NCI-H1417 (cell line): ENCODE measurements around the gene VARS2.
A peak's percentile ranks its signal among the peaks of the same experiment; 100 is the strongest.
"Not testable (repeated sequence)": the region's sequence is repeated elsewhere in the genome, so short reads cannot be mapped to it uniquely, and the experiment has no call there.

Experiments
- DNase-seq, 3 experiments: peaks; one replicate each; lab custom pipeline; 2025; lab: John Stamatoyannopoulos, UW

Gene VARS2

DNA sequence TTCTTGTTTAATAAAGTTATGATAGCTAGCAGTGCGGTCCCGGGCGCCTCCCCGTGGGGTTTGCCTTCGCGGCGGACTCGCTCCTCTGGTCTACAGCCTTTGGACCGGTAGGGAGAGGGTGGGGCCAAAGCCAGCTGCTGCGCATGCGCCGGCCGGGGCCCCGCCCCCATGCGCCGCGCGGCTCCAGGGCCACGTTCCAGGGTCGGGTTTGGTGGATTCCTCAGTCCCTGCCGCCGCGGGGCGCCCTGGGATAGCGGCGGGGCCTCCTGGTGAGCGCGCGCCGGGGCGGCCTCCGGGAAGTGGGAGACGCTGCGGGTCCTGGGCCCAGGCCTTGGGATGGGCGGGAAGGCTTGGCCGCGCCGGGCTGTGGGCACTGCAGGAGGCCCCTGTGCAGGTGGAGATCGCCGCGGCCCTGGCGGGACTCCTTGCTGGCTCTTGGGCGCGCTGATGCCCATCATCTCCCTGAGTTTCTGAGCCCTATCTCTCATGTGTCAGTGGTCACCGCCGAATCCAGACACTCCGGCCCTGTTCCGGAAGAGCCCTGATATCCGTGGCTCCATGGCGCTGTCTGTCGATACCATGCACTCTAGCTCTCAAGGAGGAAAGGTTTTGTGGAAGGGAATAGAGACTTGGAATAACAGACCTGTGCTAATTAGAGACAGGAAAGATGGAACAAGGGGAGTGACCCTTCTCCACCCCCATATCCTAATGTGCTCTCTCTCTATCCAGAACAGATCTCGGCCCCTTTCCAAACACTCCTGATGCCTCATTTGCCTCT is at the start of gene VARS2:
Gene VARS2, plus strand, starts transcription at position 163 of the 778 bp plus-strand sequence. Its CDS starts 599 bp downstream, at position 762.
- DNase-seq, result peak; percentile 84 to 91 (median 88)

DNA sequence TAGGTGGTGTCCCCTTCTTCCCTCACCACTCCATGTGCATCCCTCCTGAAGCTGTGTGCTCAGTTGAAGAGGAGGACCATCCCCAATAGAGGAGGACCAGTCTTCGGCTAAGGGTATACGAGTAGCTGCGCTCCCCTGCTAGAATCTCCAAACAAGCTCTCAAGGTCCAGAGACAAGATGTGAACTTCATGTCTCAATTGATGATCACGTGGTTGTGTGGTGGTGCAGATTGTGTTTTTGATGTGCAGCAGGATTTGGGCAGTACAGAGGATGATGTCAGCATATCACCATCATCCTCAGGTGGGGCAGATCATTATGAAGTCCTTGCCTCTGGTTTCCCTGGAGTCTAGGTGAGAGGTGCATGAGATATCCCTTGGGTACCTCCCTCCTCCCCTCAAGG is 49.7 kb upstream of the VARS2 start:
- DNase-seq, result no peak

DNA sequence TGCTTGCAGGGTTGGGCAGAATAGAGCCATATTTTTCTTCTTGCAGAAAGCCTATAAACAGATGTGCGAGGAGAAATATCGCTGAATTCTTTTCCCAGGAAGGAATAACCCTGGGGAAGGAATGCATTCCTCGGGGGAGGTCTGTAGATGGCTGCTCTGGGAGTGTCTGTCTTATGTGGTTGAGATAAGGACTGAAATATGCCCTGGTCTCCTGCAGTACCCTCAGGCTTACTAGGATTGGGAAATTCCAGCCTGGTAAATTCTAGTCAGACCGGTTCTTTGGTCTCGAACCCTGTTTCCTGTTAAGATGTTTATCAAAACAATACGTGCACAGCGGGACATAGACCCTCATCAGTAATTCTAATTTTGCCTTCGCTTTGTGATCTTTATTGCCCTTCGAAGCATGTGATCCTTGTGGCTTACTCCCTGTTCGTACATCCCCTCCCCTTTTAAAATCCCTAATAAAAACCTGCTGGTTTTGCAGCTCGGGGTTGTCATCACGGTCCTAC is 44.7 kb upstream of the VARS2 start:
- peak in 1 of 3 experiments; percentile 16 for DNase-seq

DNA sequence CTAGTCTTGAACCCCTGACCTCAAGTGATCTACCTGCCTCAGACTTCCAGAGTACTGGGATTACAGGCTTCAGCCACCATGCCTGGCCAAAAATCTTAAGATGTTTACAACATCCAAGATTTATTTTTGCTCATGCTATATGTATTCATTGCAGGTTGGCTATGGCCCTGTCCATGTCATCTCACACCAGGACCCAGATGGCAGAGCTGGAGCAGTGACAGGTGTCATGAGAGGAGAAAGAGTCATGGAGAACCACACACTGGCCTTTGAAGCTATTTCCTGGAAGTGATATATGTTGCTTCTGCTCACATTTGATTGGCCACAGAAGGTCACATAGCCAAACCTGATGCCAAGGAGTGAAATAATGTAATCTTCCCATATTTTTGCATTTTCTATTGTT is 43.5 kb upstream of the VARS2 start:
- DNase-seq, result no peak

DNA sequence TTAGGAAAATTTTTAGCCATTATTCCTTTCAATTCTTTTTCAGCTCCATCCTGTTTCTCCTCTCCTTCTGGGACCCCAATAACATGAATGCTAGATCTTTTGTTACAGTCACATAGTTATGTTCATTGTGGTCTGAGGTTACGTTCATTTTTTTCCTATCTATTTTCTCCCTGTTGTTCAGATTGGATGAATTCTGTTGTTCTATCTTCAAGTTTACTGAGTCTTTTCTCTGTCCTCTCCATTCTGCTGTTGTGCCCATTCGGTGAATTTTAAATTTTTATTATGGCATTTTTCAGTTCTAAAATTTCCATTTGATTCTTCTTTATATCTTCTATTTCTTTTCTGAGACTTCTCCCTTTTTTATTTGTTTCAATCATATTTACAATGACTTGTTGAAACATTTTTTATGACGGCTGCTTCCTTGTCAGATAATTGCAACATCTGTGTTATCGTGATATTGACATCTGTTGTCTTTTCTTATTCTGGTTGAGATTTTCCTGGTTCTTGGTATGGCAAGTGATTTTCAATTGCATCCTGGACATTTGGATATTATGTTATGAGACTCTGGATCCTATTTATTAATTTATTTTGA is 42.4 kb upstream of the VARS2 start:
- no peak for DNase-seq

DNA sequence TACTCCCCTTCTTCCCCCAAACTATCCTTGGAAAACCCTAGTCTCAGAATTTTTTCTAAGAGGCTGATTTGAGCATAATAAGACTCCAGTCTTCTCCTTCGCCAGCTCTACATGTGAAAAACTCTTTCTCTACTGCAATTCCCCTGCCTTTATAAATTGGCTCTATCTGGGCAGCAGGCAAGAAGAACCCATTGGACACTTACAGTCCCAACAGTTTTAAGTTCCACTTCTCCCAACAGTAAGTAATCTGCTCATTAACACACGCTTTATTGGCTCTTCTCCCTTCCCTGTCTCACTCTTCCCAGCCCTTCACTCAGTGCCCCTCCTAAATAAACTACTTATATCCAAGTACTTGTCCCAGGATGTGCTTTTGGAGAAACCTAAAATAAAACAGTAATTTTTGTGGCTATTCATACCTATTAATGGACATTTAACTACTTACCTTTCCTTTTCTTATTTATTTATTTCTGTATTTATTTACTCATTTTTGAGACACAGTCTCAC is 40.8 kb upstream of the VARS2 start:
- DNase-seq, result no peak

DNA sequence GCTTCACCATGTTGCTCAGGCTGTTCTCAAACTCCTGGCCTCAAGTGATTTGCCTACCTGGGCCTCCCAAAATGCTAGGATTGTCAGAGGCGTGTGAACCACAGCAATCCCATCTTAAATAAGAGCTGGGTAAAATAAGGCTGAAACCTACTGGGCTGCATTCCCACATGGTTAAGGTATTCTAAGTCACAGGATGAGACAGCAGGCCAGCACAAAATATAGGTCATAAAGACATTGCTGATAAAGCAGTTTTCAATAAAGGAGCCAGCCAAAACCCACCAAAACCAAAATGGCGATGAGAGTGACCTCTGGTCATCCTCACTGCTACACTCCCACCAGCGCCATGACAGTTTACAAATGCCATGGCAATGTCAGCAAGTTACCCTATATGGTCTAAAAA is 40.2 kb upstream of the VARS2 start:
- DNase-seq, result not testable (repeated sequence)

DNA sequence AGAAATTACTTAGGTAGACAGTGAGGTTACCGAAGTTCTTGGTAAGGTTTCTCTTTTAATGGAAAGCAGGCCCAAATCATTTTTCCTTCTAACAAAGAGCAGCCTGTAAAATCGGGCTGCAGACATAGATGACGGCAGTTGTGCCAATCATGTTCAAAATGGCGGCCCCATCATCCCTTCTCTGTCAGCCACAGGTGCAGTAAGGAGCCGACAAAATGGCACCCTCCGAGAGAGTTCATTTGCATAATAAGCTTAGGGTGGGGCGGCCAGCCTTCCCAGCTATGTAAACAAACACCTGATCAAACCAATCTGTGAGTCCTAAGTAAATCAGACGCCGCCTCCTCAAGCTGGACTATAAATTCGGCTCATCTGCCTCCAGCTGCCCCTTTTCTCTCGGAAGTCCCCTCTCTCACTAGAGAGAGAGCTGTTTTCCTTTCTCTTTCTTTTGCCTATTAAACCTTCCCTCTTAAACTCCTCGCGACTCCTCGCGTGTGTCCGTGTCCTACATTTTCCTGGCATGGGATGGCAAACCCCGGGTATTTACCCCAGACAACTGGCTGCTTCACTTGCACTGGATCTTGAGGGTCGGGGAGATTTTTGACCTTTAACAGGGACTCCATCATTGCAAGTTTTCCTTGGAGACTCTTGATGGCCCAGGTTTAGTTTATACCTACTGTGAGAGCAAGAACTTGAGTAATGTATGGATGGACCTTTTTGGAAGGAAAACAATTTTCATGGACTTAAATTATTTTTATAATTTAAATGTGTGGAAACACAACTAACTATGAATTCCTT is 38.6 kb upstream of the VARS2 start:
- DNase-seq, result peak; percentile 11 to 56 (median 31)

DNA sequence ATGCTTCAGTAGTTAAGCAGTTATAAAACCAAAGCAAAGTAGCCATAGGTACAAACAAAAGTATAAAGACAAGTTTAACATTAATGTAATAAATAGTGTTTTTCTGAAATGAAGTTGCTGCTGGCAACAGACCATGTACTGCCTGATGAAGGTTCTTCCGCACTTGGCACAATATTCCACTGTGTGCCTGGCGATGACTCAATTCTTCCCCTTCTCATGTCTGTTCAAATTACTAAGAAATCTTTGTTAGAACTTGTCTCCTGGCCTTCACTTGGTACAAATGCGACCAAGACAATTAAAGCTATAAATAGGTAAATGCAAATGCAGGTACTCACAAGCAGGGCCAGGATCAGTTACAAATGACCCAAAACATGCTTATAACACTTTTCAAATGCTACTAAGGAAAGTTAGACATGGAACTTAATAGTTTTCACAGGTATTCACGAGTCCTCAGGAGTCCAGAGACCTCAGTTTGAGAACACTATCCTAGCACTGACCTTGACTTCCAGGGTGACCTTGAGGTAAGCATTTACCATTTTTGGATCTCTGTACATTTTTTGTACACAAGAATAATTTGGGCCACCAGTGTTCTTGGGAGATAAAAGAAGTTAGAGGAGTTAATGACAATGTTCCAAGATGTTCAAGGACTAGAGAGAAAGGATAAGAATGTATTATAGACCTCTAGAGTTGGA is 37.9 kb upstream of the VARS2 start:
- DNase-seq, result no peak

DNA sequence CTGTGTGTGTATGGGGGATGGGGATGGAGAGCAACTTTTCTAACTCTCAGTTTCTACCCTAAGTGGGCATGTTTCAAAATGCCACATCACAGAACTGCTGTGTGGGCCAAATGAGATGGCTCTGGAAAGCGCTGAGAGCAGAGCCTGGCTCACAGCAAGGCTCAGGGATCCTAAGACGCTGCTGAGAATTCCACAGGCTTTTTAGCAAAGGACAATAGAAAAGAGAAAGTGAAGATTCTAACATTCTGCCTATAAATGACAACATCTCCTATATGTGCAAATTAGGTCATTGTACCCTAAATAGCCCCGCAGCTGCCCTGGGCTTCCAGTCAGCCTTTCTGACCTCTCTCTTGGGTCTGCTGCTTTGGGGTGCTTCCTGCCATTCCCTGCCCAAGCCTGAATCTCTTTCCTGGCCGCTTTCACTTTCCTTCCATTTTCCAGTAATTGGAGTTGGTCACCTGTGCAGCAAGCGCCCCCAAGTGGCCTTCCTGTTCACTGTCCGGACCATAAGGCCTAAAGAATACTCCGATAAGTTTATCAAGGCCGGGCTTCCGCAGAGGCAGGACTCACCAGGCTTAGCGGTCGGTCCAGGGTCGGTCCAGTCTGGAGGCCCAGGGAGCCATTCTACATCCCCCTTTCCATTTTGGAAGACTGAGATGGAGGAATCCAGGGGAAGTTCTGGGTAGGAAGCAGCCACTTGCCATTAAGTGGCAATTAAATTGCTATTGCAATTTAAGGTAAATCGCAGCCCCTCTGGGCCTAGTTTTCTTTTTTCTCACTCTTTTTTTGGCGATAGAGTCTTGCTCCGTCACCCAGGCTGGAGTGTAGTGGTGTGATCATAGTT is 36.4 kb upstream of the VARS2 start:
- DNase-seq, result peak; percentile 71 to 90 (median 77)

DNA sequence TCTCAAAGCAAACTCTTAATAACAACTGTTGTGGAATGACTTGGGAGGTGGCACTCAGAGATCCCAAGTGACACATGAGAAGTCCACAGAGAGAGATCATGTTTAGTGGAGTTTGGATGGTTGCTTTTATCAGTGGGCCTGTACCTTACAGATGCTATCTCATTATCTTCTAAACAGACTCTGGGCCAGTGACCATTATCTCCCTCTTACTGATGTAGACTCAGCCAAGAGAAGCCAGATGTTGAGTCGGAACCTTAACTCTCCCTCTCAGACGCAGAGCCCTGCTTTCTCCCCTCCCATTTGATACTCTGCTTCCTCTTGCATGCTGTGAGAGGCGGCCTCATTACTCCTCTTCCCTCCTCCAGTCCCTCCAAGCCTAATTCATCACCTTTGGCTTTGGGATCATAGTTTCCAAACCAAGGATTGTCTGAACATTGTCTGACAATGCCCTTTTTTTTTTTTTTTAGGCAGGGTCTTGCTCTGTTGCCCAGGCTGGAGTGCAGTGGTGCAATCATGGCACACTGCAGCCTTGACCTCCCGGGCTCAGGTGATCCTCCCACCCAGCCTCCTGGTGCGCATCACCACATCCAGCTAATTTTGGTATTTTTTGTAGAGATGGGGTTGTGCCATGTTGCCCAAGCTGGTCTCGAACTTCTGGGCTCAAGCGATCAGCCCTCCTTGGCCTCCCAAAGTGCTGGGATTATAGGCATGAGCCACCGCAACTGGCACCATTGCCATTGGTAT is 34.2 kb upstream of the VARS2 start:
- DNase-seq, result no peak

DNA sequence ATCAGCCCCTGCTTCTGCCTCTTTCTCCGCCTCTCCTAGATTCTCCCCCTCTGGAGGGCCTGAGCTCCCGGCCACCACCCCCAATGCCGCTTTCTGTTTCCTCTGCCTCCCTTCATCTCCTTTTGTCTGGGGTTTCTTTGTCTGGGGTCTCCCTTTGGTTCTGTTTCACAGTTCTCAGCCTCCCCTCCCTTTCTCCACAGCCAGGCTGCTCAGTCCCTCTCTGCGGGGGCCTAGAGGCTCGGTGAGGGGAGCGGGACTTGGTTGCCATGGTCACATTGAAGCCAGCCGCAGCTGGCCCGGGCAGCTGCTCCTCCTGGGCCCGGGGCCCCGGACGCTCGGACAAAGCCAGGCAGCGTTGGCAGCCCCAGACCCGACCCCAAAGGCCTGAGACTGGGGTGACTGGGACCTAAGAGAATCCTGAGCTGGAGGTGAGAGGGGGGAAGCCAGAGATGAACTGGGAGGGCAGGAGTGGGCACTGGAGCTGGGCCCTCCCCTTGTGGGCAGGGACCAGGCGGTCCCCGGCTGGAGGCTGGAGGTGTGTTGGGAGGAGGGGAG is 33.3 kb upstream of the VARS2 start:
- peak; percentile 11 to 87 (median 83) for DNase-seq

DNA sequence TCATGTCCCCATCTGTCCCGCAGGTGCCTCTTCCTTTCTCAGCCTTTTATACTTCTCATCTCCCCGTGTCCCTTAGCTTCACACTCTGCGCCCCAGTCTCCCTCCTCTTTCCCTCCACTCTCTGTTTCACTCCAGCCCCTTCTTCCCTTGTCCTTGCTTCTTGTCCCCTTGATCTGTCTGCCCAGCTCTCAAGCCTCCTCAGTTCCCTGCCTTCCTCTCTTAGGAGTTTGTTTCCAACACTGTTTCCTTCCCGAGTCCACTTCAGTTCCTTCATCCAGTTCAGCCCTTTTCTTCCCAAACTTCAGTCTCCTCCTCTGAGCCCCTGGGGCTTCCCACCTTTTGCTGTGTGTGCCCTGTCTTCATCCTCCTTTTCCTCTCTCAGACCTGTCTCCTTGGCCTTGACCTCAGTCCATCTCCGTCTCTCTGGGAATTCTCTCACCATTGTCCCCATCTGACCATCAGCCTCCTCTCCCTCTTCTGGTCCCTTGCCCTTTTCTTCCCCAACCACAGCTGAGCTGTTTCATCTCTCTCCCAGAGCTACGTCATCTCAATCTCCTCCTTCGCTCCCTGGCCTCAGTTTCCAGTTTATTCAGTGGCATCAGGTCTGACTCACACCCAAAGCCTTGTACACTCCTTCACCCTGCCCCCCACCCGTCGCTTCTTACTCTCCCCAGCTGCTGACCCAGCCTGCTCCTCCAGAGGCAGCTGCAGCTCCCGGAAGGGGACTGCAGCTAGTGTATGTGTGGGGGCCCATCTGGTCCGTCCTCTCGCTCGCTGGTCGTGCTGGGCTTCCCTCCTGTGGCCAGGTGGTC is 32.4 kb upstream of the VARS2 start:
- DNase-seq, result peak in 2 of 3 experiments; percentile 47 to 53

DNA sequence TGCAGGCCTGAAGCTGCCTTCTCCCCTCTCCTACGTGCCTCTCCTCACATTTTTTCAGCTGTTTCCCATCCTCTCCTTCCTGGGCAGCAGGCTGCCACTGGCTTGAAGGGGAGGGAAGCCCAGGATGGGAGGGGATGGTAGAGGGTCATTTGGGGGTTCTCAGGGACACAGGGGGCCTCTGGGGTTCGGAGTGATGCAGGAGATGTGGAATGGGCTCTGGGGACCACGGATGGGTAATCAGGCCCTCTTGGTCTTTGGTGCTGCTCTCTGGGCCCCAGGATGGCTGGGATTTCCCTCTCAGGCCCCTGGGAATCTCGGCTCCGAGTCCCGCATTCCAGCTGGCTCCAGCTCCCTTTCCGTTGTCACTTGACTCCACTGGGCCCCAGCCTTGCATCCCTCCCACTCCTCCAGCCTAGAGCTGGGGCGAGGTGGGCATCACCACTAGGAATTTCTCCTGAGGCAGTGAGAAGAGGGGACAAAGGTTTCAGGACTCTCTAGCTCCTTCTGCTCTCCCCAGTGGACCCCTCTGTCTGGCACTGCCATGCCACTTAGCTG is 31.8 kb upstream of the VARS2 start:
- no peak for DNase-seq

DNA sequence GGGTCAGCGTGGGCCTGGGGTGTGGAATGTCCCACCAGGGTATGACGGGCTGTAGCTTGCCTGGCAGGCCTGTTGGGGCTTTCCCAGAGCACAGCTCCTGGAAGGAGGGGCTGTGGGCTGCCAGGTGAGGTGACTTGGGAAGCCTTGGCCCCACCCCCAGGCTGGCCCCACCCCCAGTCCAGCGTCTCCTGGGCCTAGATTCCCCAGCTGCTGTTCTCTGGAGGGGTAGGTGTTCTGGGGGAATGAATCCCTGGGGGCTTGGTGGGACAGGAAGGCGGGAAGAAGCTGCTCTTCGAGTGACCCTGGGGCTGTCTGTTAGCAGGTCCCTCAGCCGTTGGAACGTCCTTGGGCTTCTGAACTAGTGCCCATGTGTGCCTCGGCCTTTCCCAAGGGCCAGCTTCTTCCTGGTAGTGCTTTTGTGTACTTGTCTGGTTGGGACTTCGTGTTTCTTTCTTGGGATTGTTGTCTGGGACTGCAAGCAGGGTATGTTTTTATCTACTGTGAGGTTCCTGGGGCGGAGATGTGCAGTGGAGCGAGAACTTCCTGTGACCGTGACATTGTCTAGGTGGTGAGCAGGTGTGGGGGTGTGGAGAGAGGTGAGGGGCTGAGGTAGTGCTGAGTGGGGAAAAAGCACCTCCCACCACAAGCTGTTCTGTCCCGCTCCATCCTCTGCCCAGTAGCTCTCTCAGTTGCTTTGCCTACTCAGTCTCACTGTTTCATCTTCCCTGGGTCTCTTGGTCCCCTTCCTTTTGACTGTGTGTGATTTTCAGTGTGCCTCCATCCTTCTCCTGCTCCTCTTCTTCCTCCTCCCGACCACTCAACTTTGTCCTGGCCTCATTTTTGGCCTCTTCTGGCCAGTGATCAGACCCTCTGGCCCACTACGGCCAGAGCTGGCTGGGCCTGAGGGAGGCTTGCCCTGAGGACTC is 31.0 kb upstream of the VARS2 start:
- peak; percentile 56 to 65 (median 64) for DNase-seq

DNA sequence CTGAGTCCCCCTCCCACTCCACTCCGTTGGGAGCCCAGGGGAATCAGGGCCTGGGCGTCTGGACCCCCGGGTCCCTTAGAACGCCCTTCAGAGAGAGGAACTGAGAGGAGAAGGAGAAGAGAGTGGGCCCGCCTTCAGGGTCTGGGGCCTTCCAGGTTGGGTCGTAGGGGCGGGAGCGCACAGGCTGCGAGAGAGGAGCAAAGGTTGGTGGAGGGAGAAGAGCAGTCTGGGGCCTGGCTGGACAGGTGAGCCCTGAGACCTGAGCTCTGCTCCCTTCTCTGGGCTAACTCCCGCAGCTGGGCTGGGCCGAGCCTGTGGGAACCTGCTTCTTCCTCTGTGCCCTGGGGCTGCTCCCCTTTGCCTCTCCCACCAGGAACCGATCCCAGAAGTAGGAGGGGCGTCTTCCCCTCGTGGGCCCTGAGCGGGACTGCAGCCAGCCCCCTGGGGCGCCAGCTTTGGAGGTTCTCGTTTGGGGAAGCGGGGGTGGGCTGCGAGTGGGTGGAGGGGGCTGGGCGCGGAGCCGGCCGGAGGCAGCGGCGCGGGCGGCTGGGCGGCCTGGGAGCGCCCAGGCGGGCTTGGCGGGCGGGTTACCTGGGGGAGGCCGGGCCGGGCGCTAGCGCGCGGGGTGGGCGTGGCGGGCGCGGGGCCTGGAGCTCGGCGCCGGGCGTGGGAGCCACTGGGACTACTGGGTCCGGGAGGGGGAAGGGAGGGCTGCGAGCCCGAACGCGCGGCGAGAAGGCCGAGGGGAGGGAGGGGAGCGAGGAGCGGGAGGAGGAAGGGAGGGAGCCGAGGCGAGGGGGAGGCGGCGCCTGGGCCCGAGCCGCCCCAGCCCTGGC is 30.1 kb upstream of the VARS2 start, which contains the start of gene DDR1:
Gene DDR1, plus strand, starts transcription at position 835 of the 836 bp plus-strand sequence. CDS start 4,211 bp downstream, outside the sequence.
- DNase-seq, result peak; percentile 52 to 80 (median 71)
